Parathyroid adenoma (tissue), 2 donors: ENCODE measurements around the gene CNKSR2.

Experiments
- H2AFZ ChIP-seq: fragments of 300-600 bp; sonication (generic); one replicate; pipeline ENCODE4 v1.7.0; 2017; ENCODE audit warnings: antibody characterized with exemption, mild to moderate bottlenecking
- H3K27ac ChIP-seq: fragments of 300-600 bp; sonication (generic); one replicate; pipeline ENCODE4 v1.7.0; 2017
- H3K27me3 ChIP-seq: fragments of 300-600 bp; sonication (generic); one replicate; pipeline ENCODE4 v1.7.0; 2017; ENCODE audit warnings: low read length; ENCODE audit not compliant: control insufficient read depth, insufficient read depth
- H3K36me3 ChIP-seq: fragments of 300-600 bp; sonication (generic); one replicate; pipeline ENCODE4 v1.7.0; 2017; ENCODE audit warnings: low read length; ENCODE audit not compliant: control insufficient read depth, insufficient read depth
- H3K4me1 ChIP-seq: fragments of 300-600 bp; sonication (generic); one replicate; pipeline ENCODE4 v1.7.0; 2017; ENCODE audit warnings: control low read depth
- H3K4me2 ChIP-seq: fragments of 300-600 bp; sonication (generic); one replicate; pipeline ENCODE4 v1.7.0; 2017; ENCODE audit warnings: low read length
- H3K4me3 ChIP-seq: fragments of 300-600 bp; sonication (generic); one replicate; pipeline ENCODE4 v1.7.0; 2017; ENCODE audit warnings: low read depth, low read length
- H3K79me2 ChIP-seq: fragments of 300-600 bp; sonication (generic); one replicate; pipeline ENCODE4 v1.7.0; 2017; ENCODE audit warnings: control low read depth
- H3K9ac ChIP-seq: fragments of 300-600 bp; sonication (generic); one replicate; pipeline ENCODE4 v1.7.0; 2017; ENCODE audit warnings: mild to moderate bottlenecking
- H3K9me3 ChIP-seq: fragments of 300-600 bp; sonication (generic); one replicate; pipeline ENCODE4 v1.7.0; 2017; ENCODE audit warnings: low read length; ENCODE audit not compliant: control insufficient read depth
- CTCF ChIP-seq: fragments of 300-600 bp; sonication (generic); IDR thresholded peaks from one replicate; pipeline ENCODE4 v1.7.0; 2017; ENCODE audit warnings: antibody characterized with exemption, mild to moderate bottlenecking
- donor health status: primary hyperparathyroidism.

Gene CNKSR2

GRCh38 chrX:21645886-21646285, 271.7 kb downstream of the CNKSR2 start:
- Histone ChIP-seq H3K36me3 (no peaks in the 10 kb centered on the region), H2AFZ (no peak overlapping the region), H3K79me2 (no peaks in the 10 kb centered on the region), H3K4me1 (no peaks in the 10 kb centered on the region), H3K9me3 (no peaks in the 10 kb centered on the region), H3K4me2 (no peak overlapping the region), H3K27me3 (no peaks in the 10 kb centered on the region), H3K4me3 (no peak overlapping the region), H3K27ac (no peak overlapping the region), H3K9ac (no peak overlapping the region)
- no peak for TF ChIP-seq CTCF

GRCh38 chrX:21655901-21656586, 281.8 kb downstream of the CNKSR2 start:
- no peaks in the 10 kb centered on the region for H3K9me3 ChIP-seq
- no peak for TF ChIP-seq CTCF
- no peaks in the 10 kb centered on the region for H3K27me3 ChIP-seq
- H3K27ac ChIP-seq = no peak overlapping the region
- H3K79me2 ChIP-seq = no peaks in the 10 kb centered on the region
- no peak overlapping the region for H3K9ac ChIP-seq
- H3K4me3 ChIP-seq = no peak overlapping the region
- H2AFZ ChIP-seq = no peak overlapping the region
- no peaks in the 10 kb centered on the region for H3K4me1 ChIP-seq
- no peak overlapping the region for H3K4me2 ChIP-seq
- no peaks in the 10 kb centered on the region for H3K36me3 ChIP-seq

GRCh38 chrX:21656587-21657317, 282.5 kb downstream of the CNKSR2 start:
- no peak overlapping the region for H3K27ac ChIP-seq
- no peak overlapping the region for H3K4me3 ChIP-seq
- no peak for TF ChIP-seq CTCF
- H3K9me3 ChIP-seq = no peaks in the 10 kb centered on the region
- H3K79me2 ChIP-seq = no peaks in the 10 kb centered on the region
- H3K4me2 ChIP-seq = no peak overlapping the region
- no peaks in the 10 kb centered on the region for H3K27me3 ChIP-seq
- H3K9ac ChIP-seq = no peak overlapping the region
- no peaks in the 10 kb centered on the region for H3K4me1 ChIP-seq
- H3K36me3 ChIP-seq = no peaks in the 10 kb centered on the region
- H2AFZ ChIP-seq = no peak overlapping the region

GRCh38 chrX:21657318-21658151, 283.3 kb downstream of the CNKSR2 start:
- TF ChIP-seq CTCF = no peak
- Histone ChIP-seq H3K4me1 (no peaks in the 10 kb centered on the region), H3K27ac (no peak overlapping the region), H3K36me3 (no peaks in the 10 kb centered on the region), H3K4me3 (no peak overlapping the region), H3K79me2 (no peaks in the 10 kb centered on the region), H2AFZ (no peak overlapping the region), H3K27me3 (no peaks in the 10 kb centered on the region), H3K4me2 (no peak overlapping the region), H3K9me3 (no peaks in the 10 kb centered on the region), H3K9ac (no peak overlapping the region)
